Neural progenitor cell (in vitro differentiated cells): Measurements from ENCODE around the gene CFAP157.

Source experiments
- CTCF ChIP-seq: fragments of 200-600 bp; sonication (generic); IDR thresholded peaks from 2 replicates; pipeline ENCODE4 v1.5.1; 2017; ENCODE audit warnings: antibody characterized with exemption, mild to moderate bottlenecking
- EZH2 ChIP-seq: fragments of 200-600 bp; sonication (generic); IDR thresholded peaks from 2 replicates; pipeline ENCODE4 v1.6.1; 2017; ENCODE audit warnings: antibody characterized with exemption, mild to moderate bottlenecking, moderate library complexity
- EZH2phosphoT487 ChIP-seq: fragments of 200-600 bp; sonication (generic); IDR thresholded peaks from 2 replicates; pipeline ENCODE4 v1.6.1; 2017; ENCODE audit warnings: antibody characterized with exemption

GRCh38 chr9:127749090-127749787 is 42.5 kb downstream of the CFAP157 start:
- TF ChIP-seq CTCF (no peak), EZH2 (no peak), EZH2phosphoT487 (no peak)
